ENCODE results near the gene TEX52.

Gene TEX52

GRCh38 chr12:2823483-2823882, 33.4 kb downstream of the TEX52 start:
- Histone ChIP-seq H3K4me3 (ENCODE audit: insufficient read depth in 1 of 2, low read depth in 1 of 2, low read length in 2 of 2) (no peak overlapping the region), H4K8ac (ENCODE audit: low read length) (no peak overlapping the region), H3K36me3 (ENCODE audit: control insufficient read depth in 1 of 2, insufficient read depth in 2 of 2, low read depth in 1 of 2, low read length in 2 of 2) (peaks cover 85 to 94% of the 10 kb centered on the region in 2 experiments), H2BK5ac (ENCODE audit: low read depth, low read length, poor library complexity, severe bottlenecking) (no peak overlapping the region), H3K4ac (ENCODE audit: low read depth in 1 of 2, low read length in 2 of 2) (no peak overlapping the region), H3K9me3 (ENCODE audit: control insufficient read depth, low read length) (no peaks in the 10 kb centered on the region), H3K23ac (ENCODE audit: low read length in 2 of 2) (no peak overlapping the region), H3K14ac (ENCODE audit: low read length in 2 of 2) (no peak overlapping the region), H2BK120ac (ENCODE audit: low read depth, low read length) (no peak overlapping the region), H2AK5ac (ENCODE audit: low read length, severe bottlenecking) (no peak overlapping the region), H3K4me2 (ENCODE audit: low read length, poor library complexity, severe bottlenecking) (no peak overlapping the region), H2BK15ac (ENCODE audit: low read depth, poor library complexity, severe bottlenecking) (no peak overlapping the region), H2BK12ac (ENCODE audit: low read length in 2 of 2) (no peak overlapping the region), H4K91ac (ENCODE audit: low read length) (no peak overlapping the region), H3K4me1 (ENCODE audit: control insufficient read depth, insufficient read depth, low read depth, low read length) (peaks cover 7% of the 10 kb centered on the region), H3K27me3 (ENCODE audit: control insufficient read depth in 1 of 2, insufficient read depth in 1 of 2, low read length in 2 of 2) (no peaks in the 10 kb centered on the region), H3K79me1 (replicated peaks; ENCODE audit: low read length, poor library complexity, severe bottlenecking) (peaks cover 4% of the 10 kb centered on the region), H3K18ac (ENCODE audit: low read depth in 1 of 2, low read length in 2 of 2) (no peak overlapping the region), H2AFZ (ENCODE audit: low read depth, low read length) (no peak overlapping the region), H3K27ac (ENCODE audit: low read length, poor library complexity, severe bottlenecking) (no peak overlapping the region), H3K9ac (ENCODE audit: low read length) (no peak overlapping the region)
- 80% methylated on average over 7 of the region's 7 CpGs for WGBS
- no peak for DNase-seq

GRCh38 chr12:2820432-2820831, 36.4 kb downstream of the TEX52 start:
- no peak overlapping the region for H2BK12ac ChIP-seq (ENCODE audit: low read length in 2 of 2)
- H3K23ac ChIP-seq (ENCODE audit: low read length in 2 of 2): no peak overlapping the region
- 85% methylated on average over 7 of the region's 9 CpGs for WGBS
- no peak overlapping the region for H4K91ac ChIP-seq (ENCODE audit: low read length)
- no peak for DNase-seq
- no peaks in the 10 kb centered on the region for H3K4me1 ChIP-seq (ENCODE audit: control insufficient read depth, insufficient read depth, low read depth, low read length)
- no peak overlapping the region for H3K4me3 ChIP-seq (ENCODE audit: insufficient read depth in 1 of 2, low read depth in 1 of 2, low read length in 2 of 2)
- H3K27me3 ChIP-seq (ENCODE audit: control insufficient read depth in 1 of 2, insufficient read depth in 1 of 2, low read length in 2 of 2): no peaks in the 10 kb centered on the region
- no peak overlapping the region for H2AK5ac ChIP-seq (ENCODE audit: low read length, severe bottlenecking)
- no peak overlapping the region for H2AFZ ChIP-seq (ENCODE audit: low read depth, low read length)
- H3K36me3 ChIP-seq (ENCODE audit: control insufficient read depth in 1 of 2, insufficient read depth in 2 of 2, low read depth in 1 of 2, low read length in 2 of 2): peaks cover 78 to 82% of the 10 kb centered on the region in 2 experiments
- H2BK5ac ChIP-seq (ENCODE audit: low read depth, low read length, poor library complexity, severe bottlenecking): no peak overlapping the region
- no peaks in the 10 kb centered on the region for H3K9me3 ChIP-seq (ENCODE audit: control insufficient read depth, low read length)
- H3K18ac ChIP-seq (ENCODE audit: low read depth in 1 of 2, low read length in 2 of 2): no peak overlapping the region
- no peak overlapping the region for H3K27ac ChIP-seq (ENCODE audit: low read length, poor library complexity, severe bottlenecking)
- no peak overlapping the region for H3K4ac ChIP-seq (ENCODE audit: low read depth in 1 of 2, low read length in 2 of 2)
- H4K8ac ChIP-seq (ENCODE audit: low read length): no peak overlapping the region
- no peak overlapping the region for H2BK15ac ChIP-seq (ENCODE audit: low read depth, poor library complexity, severe bottlenecking)
- H2BK120ac ChIP-seq (ENCODE audit: low read depth, low read length): no peak overlapping the region
- H3K79me1 ChIP-seq (replicated peaks; ENCODE audit: low read length, poor library complexity, severe bottlenecking): peaks cover 14% of the 10 kb centered on the region
- no peak overlapping the region for H3K4me2 ChIP-seq (ENCODE audit: low read length, poor library complexity, severe bottlenecking)
- no peak overlapping the region for H3K9ac ChIP-seq (ENCODE audit: low read length)
- no peak overlapping the region for H3K14ac ChIP-seq (ENCODE audit: low read length in 2 of 2)

DNA sequence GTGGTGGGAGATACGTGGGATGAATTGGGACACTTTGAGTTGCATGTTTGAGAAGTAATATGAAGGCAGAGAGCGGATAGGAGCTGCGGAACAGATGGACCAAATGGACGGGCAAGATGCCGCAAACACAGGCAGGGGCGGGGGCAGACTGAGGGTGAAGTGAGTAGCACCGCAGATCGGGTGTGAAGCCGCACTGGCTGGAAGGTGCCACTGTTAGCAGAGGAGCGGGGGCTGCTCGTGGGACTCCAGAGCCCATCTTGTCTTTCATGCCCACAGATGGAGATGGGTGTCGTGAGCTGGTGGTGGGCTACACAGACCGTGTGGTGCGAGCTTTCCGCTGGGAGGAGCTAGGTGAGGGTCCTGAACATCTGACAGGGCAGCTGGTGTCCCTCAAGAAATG, 37.0 kb downstream of the TEX52 start:
- 98% methylated on average over 15 of the region's 15 CpGs for WGBS
- no peak overlapping the region for H2BK15ac ChIP-seq (ENCODE audit: low read depth, poor library complexity, severe bottlenecking)
- no peak overlapping the region for H3K18ac ChIP-seq (ENCODE audit: low read depth in 1 of 2, low read length in 2 of 2)
- no peak overlapping the region for H3K4me2 ChIP-seq (ENCODE audit: low read length, poor library complexity, severe bottlenecking)
- DNase-seq: no peak
- no peak overlapping the region for H3K9ac ChIP-seq (ENCODE audit: low read length)
- H2AK5ac ChIP-seq (ENCODE audit: low read length, severe bottlenecking): no peak overlapping the region
- H2BK5ac ChIP-seq (ENCODE audit: low read depth, low read length, poor library complexity, severe bottlenecking): no peak overlapping the region
- H3K4me1 ChIP-seq (ENCODE audit: control insufficient read depth, insufficient read depth, low read depth, low read length): no peaks in the 10 kb centered on the region
- no peak overlapping the region for H3K27ac ChIP-seq (ENCODE audit: low read length, poor library complexity, severe bottlenecking)
- no peak overlapping the region for H2BK120ac ChIP-seq (ENCODE audit: low read depth, low read length)
- H3K14ac ChIP-seq (ENCODE audit: low read length in 2 of 2): peak overlapping the region in 1 of 2 experiments; percentile 36
- no peak overlapping the region for H2AFZ ChIP-seq (ENCODE audit: low read depth, low read length)
- no peak overlapping the region for H3K4ac ChIP-seq (ENCODE audit: low read depth in 1 of 2, low read length in 2 of 2)
- H3K4me3 ChIP-seq (ENCODE audit: insufficient read depth in 1 of 2, low read depth in 1 of 2, low read length in 2 of 2): no peak overlapping the region
- peaks cover 20% of the 10 kb centered on the region for H3K79me1 ChIP-seq (replicated peaks; ENCODE audit: low read length, poor library complexity, severe bottlenecking)
- no peak overlapping the region for H4K91ac ChIP-seq (ENCODE audit: low read length)
- H3K36me3 ChIP-seq (ENCODE audit: control insufficient read depth in 1 of 2, insufficient read depth in 2 of 2, low read depth in 1 of 2, low read length in 2 of 2): peaks cover 73 to 76% of the 10 kb centered on the region in 2 experiments
- no peak overlapping the region for H3K23ac ChIP-seq (ENCODE audit: low read length in 2 of 2)
- H2BK12ac ChIP-seq (ENCODE audit: low read length in 2 of 2): no peak overlapping the region
- H3K9me3 ChIP-seq (ENCODE audit: control insufficient read depth, low read length): no peaks in the 10 kb centered on the region
- no peaks in the 10 kb centered on the region for H3K27me3 ChIP-seq (ENCODE audit: control insufficient read depth in 1 of 2, insufficient read depth in 1 of 2, low read length in 2 of 2)
- H4K8ac ChIP-seq (ENCODE audit: low read length): no peak overlapping the region

DNA sequence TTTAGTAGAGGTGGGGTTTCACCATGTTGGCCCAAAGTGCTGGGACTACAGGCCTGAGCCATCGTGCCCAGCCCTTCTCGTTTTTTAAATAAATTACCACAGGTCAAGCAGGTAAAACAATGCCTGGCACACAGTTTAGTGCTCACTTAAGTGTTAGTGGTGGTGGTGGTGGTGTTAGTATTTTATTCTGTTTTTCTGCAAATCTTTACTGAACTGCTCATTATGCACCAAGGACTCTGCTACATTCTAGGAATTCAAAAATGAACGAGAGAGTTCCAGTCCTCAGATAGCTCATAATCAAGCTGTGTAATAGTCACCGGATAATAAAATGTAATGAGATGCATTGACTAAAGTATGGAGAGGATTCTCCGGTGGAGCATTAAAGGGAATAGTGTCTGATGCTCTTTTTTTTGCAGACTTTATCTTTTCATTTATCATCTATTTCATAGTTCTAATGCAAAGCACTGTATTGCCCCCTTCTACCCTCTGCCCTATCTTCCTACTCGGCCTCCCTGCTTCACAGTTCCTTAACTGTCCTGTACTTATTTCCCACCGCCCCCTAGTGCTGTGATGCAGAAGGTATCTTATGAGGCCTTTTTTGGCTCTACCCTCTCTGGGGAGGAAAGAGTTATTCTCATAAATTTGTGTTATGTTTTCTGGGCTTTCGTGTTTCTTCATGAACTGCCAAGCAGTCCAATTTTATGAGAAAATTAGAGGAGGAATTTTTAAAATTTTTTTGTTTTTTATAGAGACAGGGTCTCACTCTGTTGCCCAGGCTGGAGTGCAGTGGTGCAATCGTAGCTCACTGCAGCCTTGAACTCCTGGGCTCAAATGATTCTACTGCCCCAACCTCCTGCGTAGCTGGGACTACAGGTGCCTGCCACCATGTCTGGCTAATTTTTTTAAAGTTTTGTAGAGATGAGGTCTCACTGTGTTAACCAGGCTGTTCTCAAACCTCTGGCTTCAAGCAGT, 43.3 kb downstream of the TEX52 start:
- H4K8ac ChIP-seq (ENCODE audit: low read length): no peak overlapping the region
- WGBS: 34% methylated on average over 5 of the region's 10 CpGs

More for the DNA sequence above, 43.3 kb downstream of the TEX52 start:
- Histone ChIP-seq H2BK5ac (ENCODE audit: low read depth, low read length, poor library complexity, severe bottlenecking) (no peak overlapping the region), H3K14ac (ENCODE audit: low read length in 2 of 2) (no peak overlapping the region), H3K36me3 (ENCODE audit: control insufficient read depth in 1 of 2, insufficient read depth in 2 of 2, low read depth in 1 of 2, low read length in 2 of 2) (peaks cover 19% of the 10 kb centered on the region in 2 experiments), H2BK15ac (ENCODE audit: low read depth, poor library complexity, severe bottlenecking) (no peak overlapping the region), H4K91ac (ENCODE audit: low read length) (peak overlapping the region; percentile 27), H3K27me3 (ENCODE audit: control insufficient read depth in 1 of 2, insufficient read depth in 1 of 2, low read length in 2 of 2) (no peaks in the 10 kb centered on the region), H3K4me2 (ENCODE audit: low read length, poor library complexity, severe bottlenecking) (peak overlapping the region; percentile 90), H3K9ac (ENCODE audit: low read length) (peak overlapping the region; percentile 94), H3K18ac (ENCODE audit: low read depth in 1 of 2, low read length in 2 of 2) (peak overlapping the region in 1 of 2 experiments; percentile 83), H3K4me3 (ENCODE audit: insufficient read depth in 1 of 2, low read depth in 1 of 2, low read length in 2 of 2) (peak overlapping the region; percentile 89 to 92), H3K23ac (ENCODE audit: low read length in 2 of 2) (no peak overlapping the region), H3K27ac (ENCODE audit: low read length, poor library complexity, severe bottlenecking) (peak overlapping the region; percentile 99), H3K4ac (ENCODE audit: low read depth in 1 of 2, low read length in 2 of 2) (peak overlapping the region in 1 of 2 experiments; percentile 78), H2BK120ac (ENCODE audit: low read depth, low read length) (peak overlapping the region; percentile 85), H3K9me3 (ENCODE audit: control insufficient read depth, low read length) (no peaks in the 10 kb centered on the region), H2AFZ (ENCODE audit: low read depth, low read length) (no peak overlapping the region), H3K79me1 (replicated peaks; ENCODE audit: low read length, poor library complexity, severe bottlenecking) (peaks cover 25% of the 10 kb centered on the region), H3K4me1 (ENCODE audit: control insufficient read depth, insufficient read depth, low read depth, low read length) (peaks cover 3% of the 10 kb centered on the region), H2AK5ac (ENCODE audit: low read length, severe bottlenecking) (peak overlapping the region; percentile 51), H2BK12ac (ENCODE audit: low read length in 2 of 2) (no peak overlapping the region)
- DNase-seq: peak; percentile 83

Measured in mesenchymal stem cell (in vitro differentiated cells and primary cell).